Measurements from ENCODE around the gene DISP2. TPM values are rescaled to one million over a fixed set of nuclear protein-coding genes. Genes with fewer than 3 reads are reported as not detected.

Gene DISP2
- total and polyA plus RNA-seq, 9 of the 15 experiments (the other 6 are each of a cell fraction or from before 2014, with no cell fraction given): 0.06 to 0.89 (median 0.15) TPM; not detected in 1

- no peak for TF ChIP-seq ATF4 (CRISPR knock-in tag; IDR thresholded peaks at IDR 0.05)
- TF ChIP-seq ZNF224 (CRISPR knock-in tag; IDR thresholded peaks at IDR 0.05): no peak
- TF ChIP-seq JUND (IDR thresholded peaks at IDR 0.05; ENCODE audit: borderline replicate concordance, low read depth, low read length): peak; percentile 25; the same call in 1 of the 2 replicates
- peak; percentile 31; the same call in 2 of the 3 replicates for TF ChIP-seq JUND (tag; IDR thresholded peaks at IDR 0.05; ENCODE audit: borderline replicate concordance, low read depth, low read length)
- TF ChIP-seq RBM17 (IDR thresholded peaks at IDR 0.05; ENCODE audit: borderline replicate concordance, low read depth, low read length): no peak
- TF ChIP-seq BHLHE40 (IDR thresholded peaks at IDR 0.05; ENCODE audit: low read length): peak; percentile 40; the same call in 1 of the 2 replicates
- no peak for TF ChIP-seq STAG1 (CRISPR knock-in tag; IDR thresholded peaks at IDR 0.05; ENCODE audit: borderline replicate concordance)
- TF ChIP-seq ZNF354B (CRISPR knock-in tag; IDR thresholded peaks at IDR 0.05): no peak
- TF ChIP-seq ZNF217 (CRISPR knock-in tag; IDR thresholded peaks at IDR 0.05): no peak
- TF ChIP-seq CXXC5 (CRISPR knock-in tag; IDR thresholded peaks at IDR 0.05): 0 out of 2 replicates have a peak, but pooled peaks have one; percentile 28
- peak; percentile 48 for TF ChIP-seq PRDM10 (IDR thresholded peaks at IDR 0.05; ENCODE audit: partially characterized antibody)
- no peak for TF ChIP-seq ATF2 (CRISPR knock-in tag; IDR thresholded peaks at IDR 0.05)
- no peak for TF ChIP-seq CREB3L1 (IDR thresholded peaks at IDR 0.05; ENCODE audit: borderline replicate concordance, low read depth)
- TF ChIP-seq COPS2 (conservative IDR thresholded peaks at IDR 0.05): no peak
- no peak for TF ChIP-seq GTF2E2 (tag; IDR thresholded peaks at IDR 0.05)
- no peak for TF ChIP-seq ZNF695 (CRISPR knock-in tag; IDR thresholded peaks at IDR 0.05)
Observed at GRCh38 chr15:40330368-40330836, 27.6 kb upstream of the DISP2 start (continued).

Measured in K562 (cell line).